ENCODE data around the gene IRX3. TPM values are rescaled to one million over a fixed set of nuclear protein-coding genes. Genes with fewer than 3 reads are reported as not detected.

IRX3 gene
- total RNA-seq, 1 experiment from 2014 or later = 2.4 TPM

- no peak overlapping the region for H3T11ph ChIP-seq (ENCODE audit: low read length)
- no peak overlapping the region for H4K91ac ChIP-seq (ENCODE audit: insufficient read length, low read depth, low read length)
- peak overlapping the region in 1 of 3 experiments; percentile 17; a peak in 1 of 7 replicates for H3K27ac Mint-ChIP-seq
- no CpG with 5 or more reads among the region's 4 CpGs for WGBS (ENCODE audit: extremely low coverage, insufficient read length, low lambda C conversion rate)
- no peaks in the 10 kb centered on the region for H3K79me1 ChIP-seq (ENCODE audit: insufficient read depth, low read depth, low read length, poor library complexity, severe bottlenecking)
- no peaks in the 10 kb centered on the region for H3K9me3 ChIP-seq (ENCODE audit: control insufficient read depth, low read depth, low read length)
- no peak for TF ChIP-seq CTCF (conservative IDR thresholded peaks at IDR 0.05)
- no peaks in the 10 kb centered on the region for H3K4me1 Mint-ChIP-seq
- no peak overlapping the region for H2AK5ac ChIP-seq (ENCODE audit: insufficient read length, low read length)
- H4K8ac ChIP-seq (replicated peaks; ENCODE audit: insufficient read length, low read depth, low read length) = no peak overlapping the region
- H2BK15ac ChIP-seq (ENCODE audit: low read depth, low read length) = no peak overlapping the region
- no peaks in the 10 kb centered on the region for H4K20me1 ChIP-seq (ENCODE audit: control insufficient read depth, insufficient read depth, insufficient read length)
- H2BK20ac ChIP-seq (ENCODE audit: low read depth, low read length, poor library complexity, severe bottlenecking) = no peak overlapping the region
- H3K27me3 ChIP-seq (ENCODE audit: insufficient read depth, low read length) = no peaks in the 10 kb centered on the region
- no peak overlapping the region for H3K56ac ChIP-seq (ENCODE audit: insufficient read length, low read depth, low read length)
- H3K23ac ChIP-seq (ENCODE audit: insufficient read length, low read depth, low read length) = no peak overlapping the region
- H3K27me3 Mint-ChIP-seq (ENCODE audit: low read depth) = peaks cover 10% of the 10 kb centered on the region
- H3K4ac ChIP-seq (ENCODE audit: low read depth, low read length) = no peak overlapping the region
- H3K79me2 ChIP-seq (ENCODE audit: insufficient read depth, low read length) = no peaks in the 10 kb centered on the region
- no peak overlapping the region for H4K5ac ChIP-seq (ENCODE audit: insufficient read length, low read depth, low read length)
- no peak overlapping the region for H3K9ac ChIP-seq (ENCODE audit: extremely low read depth, insufficient read length, low read length)
- H3K4me1 ChIP-seq (ENCODE audit: insufficient read depth, low read length) = no peaks in the 10 kb centered on the region
- DNase-seq = peak; percentile 8
- H3K14ac ChIP-seq (ENCODE audit: insufficient read depth, low read length) = no peak overlapping the region
- no peak overlapping the region for H2BK5ac ChIP-seq (ENCODE audit: insufficient read length, low read length)
- no peaks in the 10 kb centered on the region for H3K23me2 ChIP-seq (ENCODE audit: insufficient read length, low read depth, low read length, poor library complexity, severe bottlenecking)
- H3K9me3 Mint-ChIP-seq = no peaks in the 10 kb centered on the region; a peak in 1 of 5 replicates
- H3K36me3 Mint-ChIP-seq (ENCODE audit: insufficient read depth in 1 of 3, low read depth in 3 of 3) = no peaks in the 10 kb centered on the region; a peak in 1 of 7 replicates
- no peak overlapping the region for H3K18ac ChIP-seq (ENCODE audit: insufficient read length, low read depth, low read length)
- H2BK120ac ChIP-seq (ENCODE audit: low read depth, low read length, poor library complexity, severe bottlenecking) = no peak overlapping the region
- H3K4me2 ChIP-seq (ENCODE audit: insufficient read depth, insufficient read length, low read length) = no peak overlapping the region
- no peak overlapping the region for H2AFZ ChIP-seq (ENCODE audit: low read length)
- H3K4me3 Mint-ChIP-seq = no peak overlapping the region
- no peak overlapping the region for H2BK12ac ChIP-seq (ENCODE audit: insufficient read length, low read depth, low read length)
- H3K27ac ChIP-seq (ENCODE audit: insufficient read length, low read depth, low read length) = no peak overlapping the region
These were observed 17.8 kb downstream of the IRX3 start for GRCh38 chr16:54268766-54269165.
